ENCODE measurements around the gene IQCM.

- no peak for TF ChIP-seq EZH2 (IDR thresholded peaks at IDR 0.05; ENCODE audit: low read length)
- TF ChIP-seq CTCF (optimal IDR thresholded peaks at IDR 0.05 in 1 of 3, IDR thresholded peaks at IDR 0.05 in 1 of 3, conservative IDR thresholded peaks at IDR 0.05 in 1 of 3; ENCODE audit: extremely low read depth in 1 of 3, insufficient read depth in 2 of 3, low read length in 3 of 3), result no peak
These were observed 470.2 kb downstream of the IQCM start for GRCh38 chr4:149345424-149345823.
